GM21717 (cell line): Measurements from ENCODE around the gene ACTR3.
A peak's percentile ranks its signal among the peaks of the same experiment; 100 is the strongest.

Source experiments
- ATAC-seq: cut with Tn5 transposase; IDR thresholded peaks from one replicate; pipeline ENCODE4 v1.9.1; 2021; ENCODE audit warnings: mild to moderate bottlenecking, moderate library complexity; ENCODE audit not compliant: unreplicated experiment

The ACTR3 gene

GRCh38 chr2:113963965-113964364, 74.1 kb downstream of the ACTR3 start:
- ATAC-seq, result no peak

DNA sequence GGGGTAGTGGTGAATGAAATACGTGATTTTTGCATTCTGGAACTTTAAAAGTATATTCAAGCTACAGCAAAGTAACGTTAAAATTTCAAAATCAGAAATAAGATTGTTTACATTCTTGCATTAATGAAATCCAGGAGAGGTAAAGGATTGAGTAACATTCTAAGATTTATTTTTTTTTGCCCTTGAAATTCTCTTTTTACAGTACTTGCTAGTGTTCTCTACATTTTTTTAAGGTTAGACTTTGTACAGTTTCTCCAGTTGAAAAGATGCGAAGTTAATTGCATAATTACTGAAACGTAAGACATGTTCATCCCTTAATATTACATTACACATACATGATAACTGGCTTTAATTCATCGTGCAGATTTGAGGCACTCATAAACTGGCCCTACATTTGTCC, 74.5 kb downstream of the ACTR3 start:
- no peak for ATAC-seq

- ATAC-seq, result no peak
Measured at GRCh38 chr2:113965228-113965627, 75.3 kb downstream of the ACTR3 start.

DNA sequence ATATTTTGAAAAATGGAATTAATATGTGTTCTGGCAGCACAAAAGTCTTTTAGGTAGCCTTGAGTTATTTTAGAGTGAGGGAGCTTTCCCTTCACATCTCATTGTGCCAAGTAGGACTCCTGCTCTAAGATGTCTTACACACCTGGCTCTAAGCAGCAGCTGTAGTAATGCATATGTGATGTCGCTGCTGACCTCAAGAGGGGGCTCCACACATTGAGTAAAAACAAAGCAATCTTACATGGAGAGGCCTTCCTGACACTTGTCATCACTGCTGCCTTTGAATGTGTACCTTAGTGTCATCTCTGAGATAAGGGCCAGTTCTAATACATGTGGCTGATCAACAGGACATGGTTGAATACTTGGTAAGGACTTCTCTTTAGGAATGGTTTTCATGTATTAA, 75.8 kb downstream of the ACTR3 start:
- peak; percentile 74 for ATAC-seq

- no peak for ATAC-seq
Measured at GRCh38 chr2:113966171-113966570, 76.3 kb downstream of the ACTR3 start.

GRCh38 chr2:113966832-113967231, 76.9 kb downstream of the ACTR3 start:
- ATAC-seq, result no peak

- ATAC-seq, result no peak
Measured at GRCh38 chr2:113967272-113967671, 77.4 kb downstream of the ACTR3 start.

GRCh38 chr2:113972766-113973165, 82.9 kb downstream of the ACTR3 start:
- no peak for ATAC-seq

DNA sequence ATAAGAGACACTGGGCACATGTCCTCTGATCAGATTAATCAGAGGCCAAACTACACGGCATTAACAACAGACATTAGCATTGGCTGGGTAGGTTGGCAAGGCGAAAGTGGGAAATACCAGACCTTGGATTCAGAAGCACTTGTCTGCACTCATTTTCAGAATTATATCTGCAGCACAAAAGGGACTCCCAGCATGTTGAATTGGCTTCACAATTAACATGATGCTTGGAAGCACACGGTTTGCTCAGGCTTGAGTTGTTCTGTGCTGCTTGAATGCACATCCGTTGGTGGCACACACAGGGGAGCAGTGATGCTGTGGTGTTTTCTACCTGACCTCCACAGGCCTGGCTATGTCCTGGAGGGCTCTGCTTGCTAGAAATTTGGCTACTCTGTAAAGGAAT, 83.9 kb downstream of the ACTR3 start:
- ATAC-seq, result no peak

GRCh38 chr2:113974727-113975126, 84.8 kb downstream of the ACTR3 start:
- no peak for ATAC-seq

GRCh38 chr2:113976277-113976928, 86.5 kb downstream of the ACTR3 start:
- no peak for ATAC-seq

GRCh38 chr2:113977060-113977659, 87.3 kb downstream of the ACTR3 start:
- ATAC-seq, result no peak

- no peak for ATAC-seq
Measured at GRCh38 chr2:113977660-113978523, 88.0 kb downstream of the ACTR3 start.

DNA sequence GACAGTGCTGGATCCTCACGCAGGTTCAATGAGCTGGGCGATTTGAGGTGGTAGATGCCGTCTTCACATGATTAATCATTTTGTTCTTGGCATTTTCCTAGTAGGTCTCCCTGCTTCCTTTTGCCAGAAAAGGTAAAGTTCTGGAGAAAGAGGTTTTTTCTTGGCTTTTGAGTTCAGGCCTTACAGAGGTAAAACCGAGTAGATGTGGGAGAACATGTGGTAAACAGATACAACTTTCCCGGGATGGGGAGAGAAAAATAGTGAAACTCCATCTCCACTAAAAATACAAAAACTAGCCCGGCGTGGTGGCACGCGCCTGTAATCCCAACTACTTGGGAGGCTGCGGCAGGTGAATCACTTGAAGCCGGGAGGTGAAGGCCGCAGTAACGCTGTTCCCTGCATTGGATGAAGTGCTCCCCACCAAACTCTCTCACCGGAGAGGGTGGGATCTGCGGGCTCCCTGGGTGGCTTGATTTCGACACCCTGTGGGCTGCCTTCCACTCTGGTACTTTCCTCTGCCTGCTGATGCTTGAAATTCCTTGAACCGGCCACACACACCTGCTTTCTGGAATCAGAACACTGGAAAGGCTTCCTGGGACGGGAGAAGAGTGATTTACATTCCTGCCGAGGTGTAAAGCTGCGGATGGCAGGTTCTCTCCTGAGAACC, 88.8 kb downstream of the ACTR3 start:
- no peak for ATAC-seq

DNA sequence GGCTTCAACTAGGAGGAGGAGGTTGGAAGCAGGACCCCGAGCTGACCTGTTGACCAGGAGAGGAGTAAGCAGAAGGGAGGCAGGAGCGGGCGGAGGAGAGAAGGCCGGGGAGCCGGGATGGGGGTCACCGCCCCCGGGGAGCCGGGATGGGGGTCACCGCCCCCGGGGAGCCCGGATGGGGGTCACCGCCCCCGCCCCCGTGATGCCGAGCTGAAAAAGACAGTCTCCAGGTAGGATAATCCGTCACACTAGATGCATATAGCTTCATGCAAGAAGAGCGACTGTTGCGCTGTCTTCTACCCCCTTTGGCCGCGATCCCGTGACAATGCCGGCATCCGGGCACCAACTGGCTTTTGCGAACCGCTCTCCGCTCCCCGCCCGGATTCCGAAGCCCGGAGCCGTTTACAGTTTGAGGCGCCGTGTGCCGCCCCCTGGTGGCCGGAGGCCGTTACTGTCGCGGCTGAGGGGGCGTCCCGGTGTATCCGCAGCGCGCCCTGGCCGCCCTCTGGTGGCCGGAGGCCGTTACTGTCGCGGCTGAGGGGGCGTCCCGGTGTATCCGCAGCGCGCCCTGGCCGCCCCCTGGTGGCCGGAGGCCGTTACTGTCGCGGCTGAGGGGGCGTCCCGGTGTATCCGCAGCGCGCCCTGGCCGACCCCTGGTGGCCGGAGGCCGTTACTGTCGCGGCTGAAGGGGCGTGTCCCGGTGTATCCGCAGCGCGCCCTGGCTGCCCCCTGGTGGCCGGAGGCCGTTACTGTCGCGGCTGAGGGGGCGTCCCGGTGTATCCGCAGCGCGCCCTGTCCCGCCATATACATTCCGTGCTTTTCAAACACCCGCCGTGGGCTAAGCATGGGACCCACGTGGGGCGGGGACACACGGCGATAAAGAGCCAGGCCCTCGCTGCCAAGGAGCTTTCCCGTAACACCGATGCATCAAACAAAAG, 89.6 kb downstream of the ACTR3 start:
- no peak for ATAC-seq

- ATAC-seq, result no peak
Measured at GRCh38 chr2:113980946-113981345, 91.1 kb downstream of the ACTR3 start.

GRCh38 chr2:113981404-113982134, 91.7 kb downstream of the ACTR3 start:
- ATAC-seq, result no peak

- no peak for ATAC-seq
Measured at GRCh38 chr2:113985554-113986397, 95.9 kb downstream of the ACTR3 start.
